HG03196 (cell line): ENCODE data around the gene ACSM6.

ENCODE experiments used
- ATAC-seq: cut with Tn5 transposase; IDR thresholded peaks from one replicate; pipeline ENCODE4 v1.9.1; 2021; ENCODE audit not compliant: unreplicated experiment

The ACSM6 gene

GRCh38 chr10:95265572-95265971 is 71.5 kb downstream of the ACSM6 start:
- ATAC-seq: no peak

- no peak for ATAC-seq
These were observed 72.6 kb downstream of the ACSM6 start for GRCh38 chr10:95266674-95267095.

GRCh38 chr10:95267251-95267650 is 73.2 kb downstream of the ACSM6 start:
- ATAC-seq: no peak

- no peak for ATAC-seq
These were observed 74.4 kb downstream of the ACSM6 start for GRCh38 chr10:95268438-95268837.

- no peak for ATAC-seq
These were observed 79.6 kb downstream of the ACSM6 start for GRCh38 chr10:95273393-95274312.

GRCh38 chr10:95275726-95276366 is 81.8 kb downstream of the ACSM6 start:
- no peak for ATAC-seq

GRCh38 chr10:95276367-95277200 is 82.5 kb downstream of the ACSM6 start:
- ATAC-seq: no peak

- ATAC-seq: no peak
These were observed 83.1 kb downstream of the ACSM6 start for GRCh38 chr10:95277201-95277570.

GRCh38 chr10:95277614-95278013 is 83.6 kb downstream of the ACSM6 start:
- ATAC-seq: no peak
